HepG2 (cell line): ENCODE measurements around the gene RBP7. TPM values are rescaled to one million over a fixed set of nuclear protein-coding genes. Genes with fewer than 3 reads are reported as not detected.

Experiments used
- EP300 ChIP-seq, 3 experiments: sonication (generic) in 1 of 3; formaldehyde crosslinking in 1 of 3; IDR thresholded peaks; 2 replicates each; pipeline versions ENCODE4 v1.5.1 to v1.6.1; 2011 to 2020; ENCODE audit warnings: low read depth in 2 of 3, low read length in 2 of 3, borderline replicate concordance in 1 of 3, improper control_type of control experiment in 1 of 3, mild to moderate bottlenecking in 1 of 3, missing genetic modification reagents in 1 of 3, moderate library complexity in 1 of 3
- NCOR1 ChIP-seq: fragments of 200-600 bp; sonication (generic); IDR thresholded peaks from 2 replicates; pipeline ENCODE4 v1.7.0; 2017; ENCODE audit warnings: antibody characterized with exemption, low read length, borderline replicate concordance
- NR3C1 ChIP-seq: sonication (generic); formaldehyde crosslinking; IDR thresholded peaks from 2 replicates; pipeline ENCODE4 v1.4.0; 2020; ENCODE audit warnings: missing genetic modification reagents
- PHB2 ChIP-seq: fragments of 450-650 bp; IDR thresholded peaks from 2 replicates; pipeline ENCODE4 v1.6.1; 2018; ENCODE audit not compliant: partially characterized antibody
- POGZ ChIP-seq: sonication (generic); formaldehyde crosslinking; IDR thresholded peaks from 2 replicates; pipeline ENCODE4 v1.4.0; 2020; ENCODE audit warnings: mild to moderate bottlenecking, missing genetic modification reagents
- U2AF1 ChIP-seq: fragments of 200-400 bp; formaldehyde crosslinking; optimal IDR thresholded peaks from 2 replicates; pipeline ENCODE3; 2017; ENCODE audit warnings: mild to moderate bottlenecking, low read depth, low read length
- ZFP90 ChIP-seq: sonication (generic); formaldehyde crosslinking; IDR thresholded peaks from 2 replicates; pipeline ENCODE4 v1.8.0; 2022; ENCODE audit warnings: missing genetic modification reagents, mild to moderate bottlenecking, inconsistent platforms, borderline replicate concordance
- ZMYM2 ChIP-seq: sonication (generic); formaldehyde crosslinking; IDR thresholded peaks from 2 replicates; pipeline ENCODE4 v1.8.0; 2022; ENCODE audit warnings: mild to moderate bottlenecking, missing genetic modification reagents
- ZNF3 ChIP-seq: IDR thresholded peaks from 2 replicates; pipeline ENCODE4 v1.7.0; 2017; ENCODE audit warnings: inconsistent platforms
- ZNF616 ChIP-seq: sonication (generic); formaldehyde crosslinking; IDR thresholded peaks from 2 replicates; pipeline ENCODE4 v1.5.0; 2020; ENCODE audit warnings: low read depth, mild to moderate bottlenecking, missing genetic modification reagents
- ZNF720 ChIP-seq: sonication (generic); formaldehyde crosslinking; IDR thresholded peaks from 2 replicates; pipeline ENCODE4 v1.4.0; 2020; ENCODE audit warnings: missing genetic modification reagents
- ZNF83 ChIP-seq: sonication (generic); formaldehyde crosslinking; IDR thresholded peaks from 2 replicates; pipeline ENCODE4 v1.4.0; 2020; ENCODE audit warnings: missing genetic modification reagents, mild to moderate bottlenecking, borderline replicate concordance
- polyA plus RNA-seq, 8 experiments: library from polyadenylated mRNA; depleted of rRNA in 3 of 8; stranded (reverse) in 7 of 8; unstranded in 1 of 8; fragments of >200 nt; fragmentation: Illumina TruSeq in 4 of 8; extraction: Trizol in 4 of 8; gene quantifications; 2 replicates each; pipeline versions ENCODE4 v1.2.1 to v1.2.3, GENCODE V29; 2011 to 2016; ENCODE audit warnings: low read depth in 4 of 8, missing spikeins in 1 of 8, mixed read lengths in 1 of 8; ENCODE audit not compliant: insufficient read depth in 1 of 8
- total RNA-seq, 5 experiments: library from RNA; depleted of rRNA; stranded (reverse); fragments of >200 nt; fragmentation: Illumina TruSeq; extraction: Trizol; gene quantifications; 2 replicates each; pipeline ENCODE4 v1.2.3, GENCODE V29; 2016; ENCODE audit warnings: low read depth in 1 of 5
- TF ChIP-seq, protein P1 (sequence below): sonication (generic); formaldehyde crosslinking; IDR thresholded peaks from 2 replicates; pipeline ENCODE4 v1.5.0; 2020; ENCODE audit warnings: missing genetic modification reagents, mild to moderate bottlenecking, borderline replicate concordance
- TF ChIP-seq, protein P2 (sequence below): sonication (generic); formaldehyde crosslinking; IDR thresholded peaks from 2 replicates; pipeline ENCODE4 v1.4.0; 2020; ENCODE audit warnings: missing genetic modification reagents
- TF ChIP-seq, protein P3 (sequence below): sonication (generic); formaldehyde crosslinking; IDR thresholded peaks from 2 replicates; pipeline ENCODE4 v1.4.0; 2020; ENCODE audit warnings: mild to moderate bottlenecking, missing genetic modification reagents
- TF ChIP-seq, protein P4 (sequence below): sonication (generic); formaldehyde crosslinking; IDR thresholded peaks from 2 replicates; pipeline ENCODE4 v1.5.1; 2020; ENCODE audit warnings: missing genetic modification reagents, mild to moderate bottlenecking, borderline replicate concordance
- TF ChIP-seq, protein P5 (sequence below): sonication (generic); formaldehyde crosslinking; IDR thresholded peaks from 2 replicates; pipeline ENCODE4 v1.9.0; 2021; ENCODE audit warnings: missing genetic modification reagents, mild to moderate bottlenecking, borderline replicate concordance

Gene RBP7
- total and polyA plus RNA-seq, 2 of the 13 experiments (the other 11 are each of a cell fraction or from before 2014, with no cell fraction given): 1.6 to 2.0 TPM

DNA sequence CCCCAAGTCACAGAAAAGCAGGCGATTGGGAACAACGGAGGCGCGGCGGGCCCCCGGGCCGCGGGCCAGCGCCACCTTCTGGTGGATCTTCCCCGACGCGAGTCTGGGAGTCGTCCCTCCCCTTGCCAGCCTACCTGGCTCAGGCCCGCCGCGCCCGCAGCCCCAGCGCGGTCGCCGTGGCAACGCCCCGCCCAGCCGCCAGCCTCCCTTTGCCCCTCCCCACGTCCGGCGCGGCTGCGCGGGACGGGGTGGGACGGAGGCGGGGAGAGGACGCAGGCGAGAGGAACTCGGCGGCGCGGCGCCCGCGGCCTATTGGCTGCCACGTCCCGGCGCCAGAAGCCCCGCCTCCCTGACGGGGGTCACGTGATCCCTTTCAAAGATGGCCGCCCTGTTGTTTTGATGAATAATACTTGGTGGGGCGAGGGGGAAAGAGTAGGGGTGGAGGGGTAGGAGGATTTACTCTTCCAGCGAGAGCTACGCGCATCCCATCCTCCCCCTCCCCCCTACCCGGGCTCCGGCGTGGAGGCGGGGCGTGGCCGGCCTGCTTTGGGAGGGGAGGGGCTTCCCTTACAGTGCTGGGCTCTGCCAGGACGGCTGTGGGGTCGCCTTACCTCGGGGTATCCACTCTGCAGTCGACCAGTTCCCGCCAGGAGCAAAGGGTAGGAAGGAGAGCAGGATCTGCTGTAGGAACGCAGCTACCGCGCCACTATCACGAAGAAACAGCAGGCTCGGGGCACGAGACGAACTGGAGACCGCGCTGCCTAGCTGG lies 35.7 kb downstream of the RBP7 start, which contains the start of gene UBE4B (continued):
- TF ChIP-seq, protein P1, sequence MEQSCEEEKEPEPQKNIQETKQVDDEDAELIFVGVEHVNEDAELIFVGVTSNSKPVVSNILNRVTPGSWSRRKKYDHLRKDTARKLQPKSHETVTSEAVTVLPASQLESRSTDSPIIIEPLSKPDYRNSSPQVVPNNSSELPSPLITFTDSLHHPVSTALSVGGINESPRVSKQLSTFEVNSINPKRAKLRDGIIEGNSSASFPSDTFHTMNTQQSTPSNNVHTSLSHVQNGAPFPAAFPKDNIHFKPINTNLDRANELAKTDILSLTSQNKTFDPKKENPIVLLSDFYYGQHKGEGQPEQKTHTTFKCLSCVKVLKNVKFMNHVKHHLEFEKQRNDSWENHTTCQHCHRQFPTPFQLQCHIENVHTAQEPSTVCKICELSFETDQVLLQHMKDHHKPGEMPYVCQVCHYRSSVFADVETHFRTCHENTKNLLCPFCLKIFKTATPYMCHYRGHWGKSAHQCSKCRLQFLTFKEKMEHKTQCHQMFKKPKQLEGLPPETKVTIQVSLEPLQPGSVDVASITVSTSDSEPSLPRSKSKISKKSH: no peak
- peak; percentile 36 for TF ChIP-seq POGZ (CRISPR knock-in tag)
- TF ChIP-seq ZNF3 (CRISPR knock-in tag): no peak
- 0 out of 2 replicates have a peak, but pooled peaks have one; percentile 38 for TF ChIP-seq ZNF616 (CRISPR knock-in tag)
- TF ChIP-seq, protein P2, sequence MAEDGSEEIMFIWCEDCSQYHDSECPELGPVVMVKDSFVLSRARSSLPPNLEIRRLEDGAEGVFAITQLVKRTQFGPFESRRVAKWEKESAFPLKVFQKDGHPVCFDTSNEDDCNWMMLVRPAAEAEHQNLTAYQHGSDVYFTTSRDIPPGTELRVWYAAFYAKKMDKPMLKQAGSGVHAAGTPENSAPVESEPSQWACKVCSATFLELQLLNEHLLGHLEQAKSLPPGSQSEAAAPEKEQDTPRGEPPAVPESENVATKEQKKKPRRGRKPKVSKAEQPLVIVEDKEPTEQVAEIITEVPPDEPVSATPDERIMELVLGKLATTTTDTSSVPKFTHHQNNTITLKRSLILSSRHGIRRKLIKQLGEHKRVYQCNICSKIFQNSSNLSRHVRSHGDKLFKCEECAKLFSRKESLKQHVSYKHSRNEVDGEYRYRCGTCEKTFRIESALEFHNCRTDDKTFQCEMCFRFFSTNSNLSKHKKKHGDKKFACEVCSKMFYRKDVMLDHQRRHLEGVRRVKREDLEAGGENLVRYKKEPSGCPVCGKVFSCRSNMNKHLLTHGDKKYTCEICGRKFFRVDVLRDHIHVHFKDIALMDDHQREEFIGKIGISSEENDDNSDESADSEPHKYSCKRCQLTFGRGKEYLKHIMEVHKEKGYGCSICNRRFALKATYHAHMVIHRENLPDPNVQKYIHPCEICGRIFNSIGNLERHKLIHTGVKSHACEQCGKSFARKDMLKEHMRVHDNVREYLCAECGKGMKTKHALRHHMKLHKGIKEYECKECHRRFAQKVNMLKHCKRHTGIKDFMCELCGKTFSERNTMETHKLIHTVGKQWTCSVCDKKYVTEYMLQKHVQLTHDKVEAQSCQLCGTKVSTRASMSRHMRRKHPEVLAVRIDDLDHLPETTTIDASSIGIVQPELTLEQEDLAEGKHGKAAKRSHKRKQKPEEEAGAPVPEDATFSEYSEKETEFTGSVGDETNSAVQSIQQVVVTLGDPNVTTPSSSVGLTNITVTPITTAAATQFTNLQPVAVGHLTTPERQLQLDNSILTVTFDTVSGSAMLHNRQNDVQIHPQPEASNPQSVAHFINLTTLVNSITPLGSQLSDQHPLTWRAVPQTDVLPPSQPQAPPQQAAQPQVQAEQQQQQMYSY (CRISPR knock-in tag): no peak
- no peak for TF ChIP-seq NR3C1 (CRISPR knock-in tag)
- TF ChIP-seq ZNF720 (CRISPR knock-in tag): no peak
- TF ChIP-seq, protein P3, sequence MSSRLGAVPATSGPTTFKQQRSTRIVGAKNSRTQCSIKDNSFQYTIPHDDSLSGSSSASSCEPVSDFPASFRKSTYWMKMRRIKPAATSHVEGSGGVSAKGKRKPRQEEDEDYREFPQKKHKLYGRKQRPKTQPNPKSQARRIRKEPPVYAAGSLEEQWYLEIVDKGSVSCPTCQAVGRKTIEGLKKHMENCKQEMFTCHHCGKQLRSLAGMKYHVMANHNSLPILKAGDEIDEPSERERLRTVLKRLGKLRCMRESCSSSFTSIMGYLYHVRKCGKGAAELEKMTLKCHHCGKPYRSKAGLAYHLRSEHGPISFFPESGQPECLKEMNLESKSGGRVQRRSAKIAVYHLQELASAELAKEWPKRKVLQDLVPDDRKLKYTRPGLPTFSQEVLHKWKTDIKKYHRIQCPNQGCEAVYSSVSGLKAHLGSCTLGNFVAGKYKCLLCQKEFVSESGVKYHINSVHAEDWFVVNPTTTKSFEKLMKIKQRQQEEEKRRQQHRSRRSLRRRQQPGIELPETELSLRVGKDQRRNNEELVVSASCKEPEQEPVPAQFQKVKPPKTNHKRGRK (CRISPR knock-in tag): no peak
- TF ChIP-seq NCOR1: no peak
- TF ChIP-seq U2AF1: no peak
- no peak for TF ChIP-seq PHB2
- TF ChIP-seq, protein P4, sequence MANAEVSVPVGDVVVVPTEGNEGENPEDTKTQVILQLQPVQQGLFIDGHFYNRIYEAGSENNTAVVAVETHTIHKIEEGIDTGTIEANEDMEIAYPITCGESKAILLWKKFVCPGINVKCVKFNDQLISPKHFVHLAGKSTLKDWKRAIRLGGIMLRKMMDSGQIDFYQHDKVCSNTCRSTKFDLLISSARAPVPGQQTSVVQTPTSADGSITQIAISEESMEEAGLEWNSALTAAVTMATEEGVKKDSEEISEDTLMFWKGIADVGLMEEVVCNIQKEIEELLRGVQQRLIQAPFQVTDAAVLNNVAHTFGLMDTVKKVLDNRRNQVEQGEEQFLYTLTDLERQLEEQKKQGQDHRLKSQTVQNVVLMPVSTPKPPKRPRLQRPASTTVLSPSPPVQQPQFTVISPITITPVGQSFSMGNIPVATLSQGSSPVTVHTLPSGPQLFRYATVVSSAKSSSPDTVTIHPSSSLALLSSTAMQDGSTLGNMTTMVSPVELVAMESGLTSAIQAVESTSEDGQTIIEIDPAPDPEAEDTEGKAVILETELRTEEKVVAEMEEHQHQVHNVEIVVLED (CRISPR knock-in tag): peak; percentile 85
- no peak for TF ChIP-seq ZFP90
- TF ChIP-seq EP300 (IDR thresholded peaks at IDR 0.05; ENCODE audit: low read depth in 2 of 2, low read length in 2 of 2): no peak
- TF ChIP-seq EP300 (CRISPR knock-in tag; IDR thresholded peaks at IDR 0.05; ENCODE audit: borderline replicate concordance): 0 out of 2 replicates have a peak, but pooled peaks have one; percentile 5
- TF ChIP-seq ZNF83: no peak
- TF ChIP-seq, protein P5, sequence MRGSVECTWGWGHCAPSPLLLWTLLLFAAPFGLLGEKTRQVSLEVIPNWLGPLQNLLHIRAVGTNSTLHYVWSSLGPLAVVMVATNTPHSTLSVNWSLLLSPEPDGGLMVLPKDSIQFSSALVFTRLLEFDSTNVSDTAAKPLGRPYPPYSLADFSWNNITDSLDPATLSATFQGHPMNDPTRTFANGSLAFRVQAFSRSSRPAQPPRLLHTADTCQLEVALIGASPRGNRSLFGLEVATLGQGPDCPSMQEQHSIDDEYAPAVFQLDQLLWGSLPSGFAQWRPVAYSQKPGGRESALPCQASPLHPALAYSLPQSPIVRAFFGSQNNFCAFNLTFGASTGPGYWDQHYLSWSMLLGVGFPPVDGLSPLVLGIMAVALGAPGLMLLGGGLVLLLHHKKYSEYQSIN: no peak
- TF ChIP-seq ZMYM2: no peak
